Left forelimb (tissue), 1 donor: ENCODE measurements around the gene BCL6.

Experiments
- DNase-seq: peaks from one replicate; pipeline ENCODE4 v3.0.0-alpha.2; 2018; ENCODE audit warnings: low spot score

Gene BCL6

DNA sequence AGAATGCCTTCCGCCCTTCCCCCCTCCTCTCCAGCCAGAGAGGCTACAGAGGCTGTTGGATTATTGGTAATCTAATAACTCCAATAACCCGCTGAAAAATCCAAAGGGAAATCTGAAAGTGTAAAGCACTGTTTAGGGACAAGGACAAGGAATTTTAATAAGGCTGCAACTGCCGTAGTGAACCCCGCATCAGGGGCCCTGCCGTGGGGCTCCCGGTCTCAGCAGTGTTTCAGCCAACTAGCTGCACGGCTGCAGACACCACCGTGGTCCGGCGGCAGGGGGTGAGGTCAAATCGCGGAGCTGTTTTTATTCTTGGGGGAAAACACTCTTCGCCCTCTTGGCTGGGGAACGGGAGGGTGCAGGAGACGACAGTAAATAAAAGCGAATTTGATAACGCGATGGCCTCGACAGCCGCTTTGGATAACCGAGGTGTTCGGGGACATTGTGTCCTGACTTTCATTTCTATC lies 6.1 kb downstream of the BCL6 start:
- peak; percentile 90 for DNase-seq

- DNase-seq = peak; percentile 89
These were observed 6.8 kb downstream of the BCL6 start for GRCh38 chr3:187738331-187739093.

DNA sequence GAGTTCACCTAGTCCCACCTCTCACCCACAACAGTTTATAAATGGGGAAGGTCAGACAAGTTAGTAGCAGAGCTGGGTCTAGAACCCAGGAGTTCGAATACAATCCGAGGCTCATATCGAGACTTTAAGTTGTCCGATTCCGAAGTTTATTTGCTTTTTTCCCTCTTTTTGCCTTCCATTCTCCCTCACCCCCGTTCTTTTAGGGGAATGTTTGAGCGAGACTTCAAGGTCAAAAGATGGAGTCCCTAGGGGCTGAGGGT lies 7.3 kb downstream of the BCL6 start:
- no peak for DNase-seq

- peak; percentile 83 for DNase-seq
These were observed 7.7 kb downstream of the BCL6 start for GRCh38 chr3:187737368-187738070.

DNA sequence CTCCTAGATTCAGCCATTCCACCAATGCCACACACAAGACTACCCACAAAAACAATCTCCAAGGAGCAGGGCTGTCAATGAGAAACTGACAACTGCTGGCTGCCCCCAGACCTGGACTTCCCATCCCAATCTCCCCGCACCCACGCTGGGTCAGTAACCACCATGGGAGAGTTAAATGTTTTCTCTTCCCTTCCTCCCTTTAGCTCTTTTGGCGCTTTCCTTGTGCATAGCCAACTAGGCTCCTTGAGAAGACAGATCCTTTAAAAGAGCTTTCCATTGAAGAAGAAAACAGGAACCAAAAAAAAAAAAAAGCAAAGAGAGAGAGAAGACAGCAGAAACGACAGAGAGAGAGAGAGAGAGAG lies 8.3 kb downstream of the BCL6 start:
- no peak for DNase-seq

DNA sequence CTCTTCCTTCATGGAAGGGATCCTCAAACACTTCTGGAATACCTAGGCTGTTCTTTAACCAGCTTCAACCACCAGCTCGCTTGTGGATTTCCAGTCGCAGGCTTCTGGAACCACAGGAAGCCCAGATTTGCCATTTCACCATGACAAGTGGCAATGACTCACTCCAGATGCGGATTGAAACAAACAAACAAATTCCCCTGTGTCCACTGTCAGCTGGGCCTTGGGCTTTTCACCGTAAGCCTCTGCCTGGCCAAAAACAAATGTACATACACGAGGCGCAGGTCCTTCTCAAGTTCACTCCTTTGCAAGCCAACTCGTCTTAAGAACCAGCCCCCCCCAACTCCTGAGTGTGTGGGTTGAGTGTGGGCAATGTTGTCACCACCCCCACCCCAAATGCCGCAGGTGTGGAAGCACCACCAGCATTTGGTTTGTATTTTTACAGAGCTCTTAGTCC lies 8.8 kb downstream of the BCL6 start:
- DNase-seq = no peak

DNA sequence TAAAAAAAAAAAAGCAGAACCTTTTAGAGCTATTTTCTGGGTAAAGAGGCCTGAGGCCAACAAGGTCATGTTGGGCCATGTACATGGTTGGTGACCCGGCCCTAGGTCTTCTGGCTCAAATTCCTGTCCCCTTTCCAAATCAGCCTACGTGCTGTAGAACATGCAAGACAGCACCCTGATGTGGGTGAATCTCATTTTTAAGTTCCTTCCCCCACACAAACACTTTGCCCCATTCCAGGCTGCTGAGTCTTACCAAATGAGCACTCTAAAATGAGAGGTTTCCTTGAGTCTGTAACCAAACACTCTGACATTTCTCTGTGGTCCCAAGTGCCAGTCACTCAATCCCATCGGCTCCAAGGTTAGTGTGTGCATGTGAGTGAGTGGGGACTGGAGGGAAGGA lies 9.4 kb downstream of the BCL6 start:
- DNase-seq = no peak

- DNase-seq = no peak
These were observed 9.9 kb downstream of the BCL6 start for GRCh38 chr3:187735383-187735782.

- no peak for DNase-seq
These were observed 10.4 kb downstream of the BCL6 start for GRCh38 chr3:187734841-187735240.

DNA sequence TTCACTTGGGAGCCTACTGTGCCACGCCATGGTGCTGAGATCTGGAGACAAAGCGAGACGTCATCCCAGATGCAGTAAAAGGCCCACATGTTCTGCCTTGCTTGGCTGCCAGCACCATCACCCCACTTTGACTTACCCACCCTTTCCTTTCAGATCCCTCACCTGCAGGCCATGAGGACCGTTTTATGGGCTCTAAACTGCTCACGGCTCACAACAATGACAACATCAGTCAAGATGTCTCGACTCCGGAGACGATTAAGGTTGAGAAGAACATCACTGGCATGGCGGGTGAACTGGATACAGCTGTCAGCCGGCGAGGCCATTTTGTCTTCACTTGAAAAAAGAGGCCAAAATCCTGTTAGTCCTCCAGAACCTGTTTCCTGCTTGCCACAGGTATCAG lies 11.9 kb downstream of the BCL6 start:
- no peak for DNase-seq

DNA sequence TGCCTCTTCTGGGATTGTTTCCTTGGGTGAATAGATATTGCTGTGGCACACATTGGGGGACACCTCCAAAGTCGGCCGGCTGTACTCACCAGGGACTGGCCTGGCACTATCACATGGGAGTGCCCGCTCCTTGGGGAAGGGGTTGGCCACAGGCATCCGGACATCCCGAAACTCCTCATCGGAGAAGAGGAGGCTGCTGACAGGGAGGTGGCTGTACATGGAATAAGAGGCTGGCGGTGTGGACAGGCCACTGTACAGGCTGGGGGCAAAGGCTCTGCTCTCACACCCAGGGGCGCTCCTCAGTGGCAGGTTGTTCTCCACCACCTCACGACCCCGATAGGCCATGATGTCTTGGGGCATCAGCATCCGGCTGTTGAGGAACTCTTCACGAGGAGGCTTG lies 15.7 kb downstream of the BCL6 start:
- no peak for DNase-seq

DNA sequence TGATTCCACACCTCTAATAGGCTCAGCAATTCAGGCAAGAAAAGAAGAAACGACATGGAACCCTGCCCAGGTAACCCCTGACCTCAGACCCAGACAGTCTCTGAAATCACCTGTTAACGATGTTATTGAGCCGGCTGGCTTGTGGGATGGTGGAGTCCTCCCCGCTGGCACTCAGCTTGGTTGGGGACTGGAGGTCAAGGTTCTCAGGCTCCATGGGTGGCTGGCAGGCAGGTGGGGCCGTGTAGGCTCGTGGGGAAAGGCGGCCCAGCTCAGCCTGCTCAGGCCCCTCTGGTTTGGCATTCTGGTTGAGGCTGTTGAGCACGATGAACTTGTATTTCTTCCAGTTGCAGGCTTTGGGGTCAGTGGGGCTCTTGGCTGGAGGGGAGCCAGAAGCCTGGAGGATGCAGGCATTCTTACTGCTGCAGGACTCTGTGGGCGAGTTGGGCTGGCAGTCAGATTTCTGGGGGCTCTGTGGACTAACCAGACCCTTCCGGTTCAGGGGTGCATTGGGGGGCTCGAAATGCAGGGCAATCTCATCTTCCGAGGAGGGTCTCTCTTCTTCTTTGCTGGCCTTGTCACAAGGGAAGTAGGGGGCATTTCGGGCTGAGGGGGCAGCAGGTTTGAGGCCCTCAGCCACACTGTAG lies 16.2 kb downstream of the BCL6 start:
- DNase-seq = no peak

- DNase-seq = no peak
These were observed 17.0 kb downstream of the BCL6 start for GRCh38 chr3:187728248-187728647.

DNA sequence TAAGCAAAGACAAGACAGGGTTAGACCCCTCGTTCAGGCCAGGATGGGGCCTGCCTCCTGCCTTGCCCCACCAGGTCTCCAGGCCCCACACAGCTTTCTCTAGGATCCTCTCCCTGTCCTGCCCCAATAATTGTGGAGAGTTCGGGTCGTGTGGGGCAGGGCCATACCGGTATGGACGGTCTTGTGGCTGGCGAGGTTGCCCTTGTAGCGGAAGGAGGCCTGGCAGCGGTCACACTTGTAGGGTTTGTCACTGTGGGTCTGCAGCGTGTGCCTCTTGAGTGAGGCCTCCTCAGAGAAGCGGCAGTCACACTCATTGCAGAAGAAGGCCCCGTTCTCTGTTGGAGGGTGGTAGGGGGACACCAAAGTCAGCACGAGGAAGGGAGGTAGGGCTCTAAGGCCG lies 18.7 kb downstream of the BCL6 start:
- no peak for DNase-seq

- no peak for DNase-seq
These were observed 19.5 kb downstream of the BCL6 start for GRCh38 chr3:187725653-187726370.

- DNase-seq = no peak
These were observed 20.0 kb downstream of the BCL6 start for GRCh38 chr3:187725224-187725623.

DNA sequence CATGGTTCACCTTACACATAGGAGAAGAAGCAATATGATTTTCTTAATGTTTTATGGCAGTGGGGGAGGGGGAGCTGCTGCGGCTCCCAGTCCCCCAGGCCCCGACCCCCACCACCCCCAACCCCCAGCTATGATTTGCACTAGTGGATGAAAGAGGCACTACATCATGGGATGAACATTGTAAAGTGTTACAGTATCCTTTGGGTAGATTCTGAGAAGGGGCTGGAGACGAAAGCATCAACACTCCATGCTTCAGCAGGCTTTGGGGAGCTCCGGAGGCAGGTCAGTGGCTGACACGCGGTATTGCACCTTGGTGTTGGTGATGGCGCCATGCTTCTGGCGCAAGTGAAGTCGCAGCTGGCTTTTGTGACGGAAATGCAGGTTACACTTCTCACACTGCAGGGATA lies 23.1 kb downstream of the BCL6 start:
- DNase-seq = no peak

DNA sequence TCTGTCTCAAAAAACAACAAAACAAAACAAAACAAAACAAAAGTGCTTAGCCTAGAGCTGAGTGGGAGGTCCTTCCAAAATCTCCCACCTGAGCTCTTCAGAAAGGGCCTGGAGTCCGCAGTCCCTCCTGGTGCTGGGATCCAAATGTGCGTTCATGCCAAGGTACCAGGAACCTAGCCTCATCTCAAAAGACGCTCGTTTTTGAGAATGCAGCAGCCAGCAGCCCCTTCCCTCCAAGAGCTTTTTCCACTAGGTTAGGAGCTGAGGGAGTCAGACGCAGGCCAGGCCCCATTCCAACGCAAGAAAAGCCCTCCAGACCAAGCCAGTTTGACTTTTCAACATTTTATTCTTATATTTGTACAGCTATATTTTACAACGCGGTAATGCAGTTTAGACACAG lies 24.2 kb downstream of the BCL6 start:
- DNase-seq = no peak

- no peak for DNase-seq
These were observed 25.0 kb downstream of the BCL6 start for GRCh38 chr3:187720337-187720670.

GRCh38 chr3:187719628-187720336 lies 25.5 kb downstream of the BCL6 start:
- no peak for DNase-seq

DNA sequence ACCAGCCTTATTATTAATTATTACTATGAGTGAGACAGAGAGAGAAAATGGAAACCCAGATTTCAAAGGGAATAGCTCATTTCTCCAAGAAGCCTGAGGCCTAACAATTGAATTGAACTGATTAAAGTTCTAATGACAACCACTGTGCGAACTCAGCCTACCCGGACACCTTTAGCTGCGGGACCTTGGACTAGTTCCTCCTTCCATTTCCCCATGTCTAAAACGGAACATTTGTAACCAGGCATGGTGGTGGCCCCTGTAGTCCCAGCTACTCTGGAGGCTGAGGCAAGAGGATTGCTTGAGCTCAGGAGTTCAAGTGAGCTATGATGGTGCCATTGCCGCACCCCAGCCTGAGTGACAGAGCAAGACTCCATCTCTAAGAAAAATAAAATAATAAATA lies 26.5 kb downstream of the BCL6 start:
- no peak for DNase-seq

DNA sequence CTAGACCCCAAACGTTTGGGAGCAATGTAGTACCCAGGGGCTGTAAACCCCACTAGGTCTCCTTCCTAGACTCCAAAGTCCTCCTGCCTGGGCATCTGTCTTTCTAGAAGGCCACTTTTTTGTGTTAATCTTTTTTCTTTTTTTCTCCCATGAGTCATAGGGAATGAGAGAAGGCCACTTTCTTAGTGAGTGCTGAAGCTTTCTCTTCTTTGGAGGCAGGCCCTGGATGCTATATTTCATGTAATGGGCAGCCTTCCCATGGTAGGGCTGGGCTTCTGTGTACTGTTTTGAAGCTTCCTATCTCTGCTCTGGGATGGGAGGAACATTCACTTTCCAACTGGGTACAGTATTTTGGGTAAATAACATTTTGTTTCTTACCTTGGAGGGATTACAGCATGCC lies 27.7 kb downstream of the BCL6 start:
- DNase-seq = no peak
